ENCODE results near the gene ATP8B4. TPM values are rescaled to one million over a fixed set of nuclear protein-coding genes. Genes with fewer than 3 reads are reported as not detected.
A peak's percentile ranks its signal among the peaks of the same experiment; 100 is the strongest.

Gene ATP8B4
- total and polyA plus RNA-seq, 2 donors (not counting 3 experiments of a cell fraction or from before 2014, with no cell fraction given), result not detected

DNA sequence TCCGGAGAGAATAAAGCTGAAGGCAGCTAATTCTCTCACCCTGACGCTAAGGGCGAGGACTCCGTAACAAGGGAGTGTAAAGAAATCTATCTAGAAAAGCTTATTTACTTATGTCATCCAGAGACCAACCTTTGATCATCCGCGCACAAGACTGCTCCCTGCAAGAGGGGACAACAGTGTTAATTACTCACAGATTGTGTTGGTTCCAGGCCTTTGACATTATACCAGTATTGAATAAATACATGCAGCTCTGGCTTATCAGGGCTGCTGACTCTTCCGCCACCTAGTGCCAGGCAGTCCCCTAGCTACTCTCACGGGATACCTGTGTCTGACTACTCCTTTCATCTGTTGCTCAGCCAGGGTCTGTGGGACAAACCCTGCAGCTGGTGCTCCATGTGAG, 286.5 kb downstream of the ATP8B4 start:
- DNase-seq (ENCODE audit: low read depth, low spot score) (no peak), FAIRE-seq (no peak)
- Histone ChIP-seq H3K27me3 (ENCODE audit: control insufficient read depth in 2 of 2, insufficient read depth in 2 of 2, low read length in 2 of 2) (no peaks in the 10 kb centered on the region), H3K4me3 (replicated peaks in 1 of 3; ENCODE audit: insufficient read depth in 1 of 3, low read depth in 1 of 3, low read length in 3 of 3) (no peak overlapping the region), H3K9ac (replicated peaks; ENCODE audit: extremely low read depth, insufficient read depth, low read length) (no peak overlapping the region), H2AFZ (ENCODE audit: low read depth, low read length) (no peak overlapping the region), H3K36me3 (ENCODE audit: control insufficient read depth in 2 of 2, extremely low read depth in 1 of 2, insufficient read depth in 2 of 2, low read length in 2 of 2) (no peaks in the 10 kb centered on the region), H3K9me1 (replicated peaks; ENCODE audit: control insufficient read depth, extremely low read depth, insufficient read depth, low read length) (no peaks in the 10 kb centered on the region), H3K27ac (ENCODE audit: insufficient read depth, low read depth, low read length) (peak overlapping the region; percentile 15), H3K79me2 (ENCODE audit: control insufficient read depth, insufficient read depth, low read length) (no peaks in the 10 kb centered on the region), H3K4me1 (ENCODE audit: control insufficient read depth, extremely low read depth, insufficient read depth, low read length) (peaks cover 8% of the 10 kb centered on the region), H4K20me1 (replicated peaks; ENCODE audit: control insufficient read depth, extremely low read depth, insufficient read depth, low read length) (no peaks in the 10 kb centered on the region), H3K9me3 (replicated peaks; ENCODE audit: control insufficient read depth, insufficient read depth, low read length) (no peaks in the 10 kb centered on the region), H3K4me2 (ENCODE audit: insufficient read depth, low read length) (no peak overlapping the region)
- CTCF ChIA-PET, result interaction anchor here (2.2 kb wide), 1 partner anchor 361 kb away, joined by 6 read pairs; no protein-coding TSS in a partner anchor
- dilution Hi-C loops (cut with MboI; ENCODE audit: extremely low pct_ligation_motif_present, low sequenced_read_pairs) (no loop called here), intact Hi-C loops (cut with micrococcal nuclease) (loop anchor here (2.0 kb wide), 1 partner anchor 598 kb away; no protein-coding TSS in a partner anchor)
- POLR2A ChIA-PET, result no interaction called here
- TF ChIP-seq CTCF (IDR thresholded peaks at IDR 0.05; ENCODE audit: extremely low read depth in 1 of 2, insufficient read depth in 1 of 2, low read depth in 1 of 2, low read length in 2 of 2) (peak in 1 of 2 donors; percentile 12), MAX (IDR thresholded peaks at IDR 0.05; ENCODE audit: insufficient read depth, insufficient read length) (no peak)
- no TSS peak for BruUV-seq (replicated peaks)

DNA sequence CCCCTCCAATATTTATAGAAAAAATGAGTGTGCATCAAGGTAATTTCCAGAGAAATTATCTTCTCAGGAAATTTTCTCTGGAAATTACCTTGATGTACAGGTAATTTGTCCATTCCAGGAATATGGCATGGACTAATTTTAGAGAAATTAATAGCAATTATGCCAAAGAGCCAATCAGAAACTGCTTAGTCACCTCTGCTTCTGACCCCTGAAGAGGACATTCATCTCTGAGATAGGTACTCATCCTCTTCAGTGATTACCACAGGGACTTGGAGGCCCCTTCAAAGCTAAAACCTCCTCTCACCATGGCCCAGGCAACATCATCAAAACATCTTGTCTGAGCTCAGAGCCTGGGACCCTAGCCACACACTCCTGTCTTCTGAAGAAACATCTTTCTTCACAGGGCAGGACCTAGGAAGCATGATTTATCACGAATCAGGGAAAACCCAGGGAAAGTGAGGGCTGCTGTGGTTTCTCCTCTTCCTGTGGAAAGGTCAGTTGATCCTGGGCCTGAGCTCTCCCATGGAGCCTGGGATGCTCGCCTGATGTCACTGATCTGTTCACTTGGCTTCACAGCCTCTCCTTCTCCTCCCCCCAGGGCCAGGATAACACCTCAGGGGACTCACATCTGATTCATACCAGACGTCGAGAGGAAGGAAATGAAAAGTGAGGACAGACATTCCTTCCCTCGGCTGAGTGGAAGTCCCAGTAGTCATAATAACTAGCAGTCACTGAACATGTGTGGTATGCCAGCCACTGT, 287.6 kb downstream of the ATP8B4 start:
- Histone ChIP-seq H3K9me1 (replicated peaks; ENCODE audit: control insufficient read depth, extremely low read depth, insufficient read depth, low read length) (no peaks in the 10 kb centered on the region), H3K9ac (replicated peaks; ENCODE audit: extremely low read depth, insufficient read depth, low read length) (no peak overlapping the region), H3K4me1 (ENCODE audit: control insufficient read depth, extremely low read depth, insufficient read depth, low read length) (peaks cover 8% of the 10 kb centered on the region), H3K36me3 (ENCODE audit: control insufficient read depth in 2 of 2, extremely low read depth in 1 of 2, insufficient read depth in 2 of 2, low read length in 2 of 2) (no peaks in the 10 kb centered on the region), H4K20me1 (replicated peaks; ENCODE audit: control insufficient read depth, extremely low read depth, insufficient read depth, low read length) (no peaks in the 10 kb centered on the region), H3K9me3 (replicated peaks; ENCODE audit: control insufficient read depth, insufficient read depth, low read length) (no peaks in the 10 kb centered on the region), H3K27me3 (ENCODE audit: control insufficient read depth in 2 of 2, insufficient read depth in 2 of 2, low read length in 2 of 2) (no peaks in the 10 kb centered on the region), H3K79me2 (ENCODE audit: control insufficient read depth, insufficient read depth, low read length) (no peaks in the 10 kb centered on the region), H2AFZ (ENCODE audit: low read depth, low read length) (no peak overlapping the region), H3K4me3 (replicated peaks in 1 of 3; ENCODE audit: insufficient read depth in 1 of 3, low read depth in 1 of 3, low read length in 3 of 3) (no peak overlapping the region), H3K4me2 (ENCODE audit: insufficient read depth, low read length) (no peak overlapping the region), H3K27ac (ENCODE audit: insufficient read depth, low read depth, low read length) (peak overlapping the region; percentile 22)
- ChIA-PET POLR2A (no interaction called here), CTCF (interaction anchor here (2.2 kb wide), 1 partner anchor 360 kb away, joined by 6 read pairs; no protein-coding TSS in a partner anchor)
- BruUV-seq (replicated peaks), result no TSS peak
- FAIRE-seq (peak; percentile 48), DNase-seq (ENCODE audit: low read depth, low spot score) (peak; percentile 26)
- intact Hi-C loops (cut with micrococcal nuclease) (no loop called here), dilution Hi-C loops (cut with MboI; ENCODE audit: extremely low pct_ligation_motif_present, low sequenced_read_pairs) (no loop called here)
- no peak for TF ChIP-seq JUN (IDR thresholded peaks at IDR 0.05; ENCODE audit: borderline replicate concordance, insufficient read depth, insufficient read length, low read depth)
- peak; percentile 67 for TF ChIP-seq FOS (IDR thresholded peaks at IDR 0.05; ENCODE audit: borderline replicate concordance, insufficient read depth, low read length)

Data from endothelial cell of umbilical vein (primary cell).